ENCODE data around the gene LMBR1.

- TF ChIP-seq CTCF (IDR thresholded peaks at IDR 0.05; ENCODE audit: borderline replicate concordance, extremely low read depth, low read length, poor library complexity, severe bottlenecking) (no peak), EZH2 (IDR thresholded peaks at IDR 0.05; ENCODE audit: borderline replicate concordance, low read depth, low read length, severe bottlenecking) (no peak)
Observed at GRCh38 chr7:156702399-156702798, 190.6 kb downstream of the LMBR1 start.
